ENCODE data around the gene KCNMA1.

DNA sequence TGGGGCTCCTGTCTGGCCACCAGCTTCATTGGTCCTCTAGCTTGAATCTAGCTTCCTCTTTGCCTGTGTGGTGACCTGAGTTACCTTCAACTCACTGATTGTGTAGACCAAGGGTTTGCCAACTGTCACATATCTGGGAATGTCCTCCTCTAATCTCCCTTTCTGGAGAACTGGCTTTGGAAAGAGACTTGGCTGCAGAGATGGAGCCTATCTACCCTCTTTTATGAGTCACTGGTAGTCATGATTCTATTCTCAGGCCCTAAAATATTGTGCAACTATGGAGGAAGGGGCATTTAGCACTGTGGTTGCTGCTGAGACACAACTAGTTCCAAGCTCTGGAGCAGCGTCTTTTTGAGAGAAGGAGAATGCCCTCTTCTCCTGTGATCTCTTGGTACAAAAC lies 691.3 kb downstream of the KCNMA1 start:
- TF ChIP-seq, protein P1, sequence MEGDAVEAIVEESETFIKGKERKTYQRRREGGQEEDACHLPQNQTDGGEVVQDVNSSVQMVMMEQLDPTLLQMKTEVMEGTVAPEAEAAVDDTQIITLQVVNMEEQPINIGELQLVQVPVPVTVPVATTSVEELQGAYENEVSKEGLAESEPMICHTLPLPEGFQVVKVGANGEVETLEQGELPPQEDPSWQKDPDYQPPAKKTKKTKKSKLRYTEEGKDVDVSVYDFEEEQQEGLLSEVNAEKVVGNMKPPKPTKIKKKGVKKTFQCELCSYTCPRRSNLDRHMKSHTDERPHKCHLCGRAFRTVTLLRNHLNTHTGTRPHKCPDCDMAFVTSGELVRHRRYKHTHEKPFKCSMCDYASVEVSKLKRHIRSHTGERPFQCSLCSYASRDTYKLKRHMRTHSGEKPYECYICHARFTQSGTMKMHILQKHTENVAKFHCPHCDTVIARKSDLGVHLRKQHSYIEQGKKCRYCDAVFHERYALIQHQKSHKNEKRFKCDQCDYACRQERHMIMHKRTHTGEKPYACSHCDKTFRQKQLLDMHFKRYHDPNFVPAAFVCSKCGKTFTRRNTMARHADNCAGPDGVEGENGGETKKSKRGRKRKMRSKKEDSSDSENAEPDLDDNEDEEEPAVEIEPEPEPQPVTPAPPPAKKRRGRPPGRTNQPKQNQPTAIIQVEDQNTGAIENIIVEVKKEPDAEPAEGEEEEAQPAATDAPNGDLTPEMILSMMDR (IDR thresholded peaks at IDR 0.05 in 8 of 11, conservative IDR thresholded peaks at IDR 0.05 in 3 of 11): no peak
- TF ChIP-seq POLR2A (IDR thresholded peaks at IDR 0.05): no peak
